IMR-90 (cell line): Measurements from ENCODE around the gene CHMP3. TPM values are rescaled to one million over a fixed set of nuclear protein-coding genes. Genes with fewer than 3 reads are reported as not detected.

Experiments
- ATAC-seq: fragments of 200-7000 bp; cut with Tn5 transposase; 2 replicates; pipeline ENCODE4 v1.9.1; 2020; ENCODE audit warnings: low read depth, mild to moderate bottlenecking, moderate library complexity
- BruUV-seq: library from RNA; stranded (reverse); fragments of 400-500 nt; replicated peaks from 2 replicates; lab custom pipeline; 2021; lab: Mats Ljungman, UMichigan
- CTCF ChIA-PET: fragments of 300-600 bp; formaldehyde crosslinking; extraction: SDS; loops from one replicate; lab custom pipeline; 2021; ENCODE audit warnings: antibody characterized with exemption; lab: Yijun Ruan, JAX
- POLR2A ChIA-PET: fragments of 300-600 bp; sonication (Branson Sonifier 250); formaldehyde crosslinking; loops from one replicate; lab custom pipeline; 2022; ENCODE audit warnings: antibody characterized with exemption; ENCODE audit not compliant: unreplicated experiment; lab: Charles Lee
- DNase-seq: peaks from one replicate; pipeline ENCODE4 v3.0.0; 2013
- H2AFZ ChIP-seq: replicated peaks from 2 replicates; pipeline ENCODE3; 2013; ENCODE audit warnings: low read length, mild to moderate bottlenecking; ENCODE audit not compliant: poor library complexity
- H2AK5ac ChIP-seq: 2 replicates; pipeline ENCODE4 v1.6.1; 2013; ENCODE audit warnings: low read depth, low read length, inconsistent platforms
- H2AK9ac ChIP-seq: replicated peaks from 2 replicates; pipeline ENCODE3; 2013; ENCODE audit warnings: mild to moderate bottlenecking, low read depth, low read length, moderate library complexity; ENCODE audit not compliant: poor library complexity
- H2BK120ac ChIP-seq: 2 replicates; pipeline ENCODE4 v1.6.1; 2013; ENCODE audit warnings: low read depth, low read length, inconsistent platforms
- H2BK15ac ChIP-seq: 3 replicates; pipeline ENCODE4 v1.6.1; 2013; ENCODE audit warnings: low read depth, low read length, inconsistent platforms
- H2BK20ac ChIP-seq: 2 replicates; pipeline ENCODE4 v1.6.1; 2013; ENCODE audit warnings: low read depth, mild to moderate bottlenecking, inconsistent platforms, low read length, moderate library complexity
- H2BK5ac ChIP-seq: 2 replicates; pipeline ENCODE4 v1.6.1; 2013; ENCODE audit warnings: mild to moderate bottlenecking, low read depth, low read length, inconsistent platforms; ENCODE audit not compliant: poor library complexity, severe bottlenecking
- H3K14ac ChIP-seq: replicated peaks from 2 replicates; pipeline ENCODE4 v1.6.1; 2013; ENCODE audit warnings: low read depth, low read length, inconsistent platforms
- H3K18ac ChIP-seq: 2 replicates; pipeline ENCODE4 v1.6.1; 2013; ENCODE audit warnings: low read depth, low read length, control low read depth
- H3K23ac ChIP-seq: 2 replicates; pipeline ENCODE4 v1.6.1; 2013; ENCODE audit warnings: low read depth, low read length, inconsistent platforms
- H3K27ac ChIP-seq: 2 replicates; pipeline ENCODE4 v1.5.1; 2013; ENCODE audit warnings: mild to moderate bottlenecking, control low read depth, low read length; ENCODE audit not compliant: insufficient read depth
- H3K27me3 ChIP-seq: 2 replicates; pipeline ENCODE4 v1.6.1; 2013; ENCODE audit warnings: low read length; ENCODE audit not compliant: control insufficient read depth, insufficient read depth
- H3K36me3 ChIP-seq: 2 replicates; pipeline ENCODE4 v1.6.1; 2013; ENCODE audit warnings: low read length, mixed read lengths; ENCODE audit not compliant: control insufficient read depth, insufficient read depth
- H3K4ac ChIP-seq: 2 replicates; pipeline ENCODE4 v1.6.1; 2013; ENCODE audit warnings: low read depth, low read length, inconsistent platforms
- H3K4me1 ChIP-seq: 2 replicates; pipeline ENCODE4 v1.6.1; 2013; ENCODE audit warnings: low read length, mixed read lengths; ENCODE audit not compliant: control insufficient read depth, insufficient read depth
- H3K4me2 ChIP-seq: 2 replicates; pipeline ENCODE4 v1.6.1; 2013; ENCODE audit warnings: low read depth, mild to moderate bottlenecking, control low read depth, low read length, moderate library complexity
- H3K4me3 ChIP-seq: 2 replicates; pipeline ENCODE4 v1.5.1; 2013; ENCODE audit warnings: low read depth, mild to moderate bottlenecking, control low read depth, low read length, moderate library complexity; ENCODE audit not compliant: insufficient read depth
- H3K56ac ChIP-seq: 2 replicates; pipeline ENCODE4 v1.6.1; 2013; ENCODE audit warnings: low read length, inconsistent platforms; ENCODE audit not compliant: insufficient read depth; ENCODE audit errors: extremely low read depth
- H3K79me1 ChIP-seq, 2 experiments: 2 replicates each; pipeline ENCODE4 v1.6.1; 2013; ENCODE audit warnings: low read length in 2 of 2, inconsistent platforms in 1 of 2, low read depth in 1 of 2
- H3K9ac ChIP-seq: 2 replicates; pipeline ENCODE4 v1.6.1; 2013; ENCODE audit warnings: low read depth, low read length, control low read depth
- H3K9me1 ChIP-seq: 2 replicates; pipeline ENCODE4 v1.6.1; 2013; ENCODE audit warnings: low read length, inconsistent platforms; ENCODE audit not compliant: insufficient read depth
- H3K9me3 ChIP-seq: 2 replicates; pipeline ENCODE4 v1.6.1; 2013; ENCODE audit warnings: low read length; ENCODE audit not compliant: control insufficient read depth, insufficient read depth
- H4K20me1 ChIP-seq: 2 replicates; pipeline ENCODE4 v1.6.1; 2013; ENCODE audit warnings: low read length, inconsistent platforms; ENCODE audit not compliant: insufficient read depth
- H4K5ac ChIP-seq: 2 replicates; pipeline ENCODE4 v1.6.1; 2013; ENCODE audit warnings: mild to moderate bottlenecking, low read depth, low read length, control low read depth
- H4K8ac ChIP-seq, 2 experiments: 2 replicates each; pipeline ENCODE4 v1.6.1; 2013; ENCODE audit warnings: low read depth in 2 of 2, low read length in 2 of 2, control low read depth in 1 of 2, inconsistent platforms in 1 of 2
- H4K91ac ChIP-seq: 2 replicates; pipeline ENCODE4 v1.6.1; 2013; ENCODE audit warnings: low read depth, low read length, inconsistent platforms; ENCODE audit not compliant: insufficient read depth
- BHLHE40 ChIP-seq: fragments of 150-350 bp; IDR thresholded peaks from 2 replicates; pipeline ENCODE4 v1.6.1; 2016; ENCODE audit warnings: mild to moderate bottlenecking, low read depth, low read length
- CEBPB ChIP-seq: IDR thresholded peaks from 2 replicates; pipeline ENCODE4 v1.6.1; 2012; ENCODE audit warnings: low read depth, low read length, improper control_type of control experiment
- CHD1 ChIP-seq: IDR thresholded peaks from 2 replicates; pipeline ENCODE4 v1.6.1; 2012; ENCODE audit warnings: low read depth, low read length, improper control_type of control experiment
- FOS ChIP-seq: fragments of 150-350 bp; IDR thresholded peaks from 2 replicates; pipeline ENCODE4 v1.6.1; 2016; ENCODE audit warnings: low read depth, low read length
- MAFK ChIP-seq: IDR thresholded peaks from 2 replicates; pipeline ENCODE4 v1.6.1; 2012; ENCODE audit warnings: low read depth, low read length, improper control_type of control experiment
- MXI1 ChIP-seq: IDR thresholded peaks from 2 replicates; pipeline ENCODE4 v1.6.1; 2012; ENCODE audit warnings: low read depth, mild to moderate bottlenecking, low read length, moderate library complexity, borderline replicate concordance
- NFE2L2 ChIP-seq: fragments of 150-350 bp; IDR thresholded peaks from 2 replicates; pipeline ENCODE4 v1.6.1; 2016; ENCODE audit warnings: low read depth, mild to moderate bottlenecking, low read length
- RCOR1 ChIP-seq: IDR thresholded peaks from 2 replicates; pipeline ENCODE4 v1.6.1; 2012; ENCODE audit warnings: mild to moderate bottlenecking, low read length, improper control_type of control experiment; ENCODE audit not compliant: insufficient replicate concordance
- SMC3 ChIP-seq: fragments of 150-350 bp; IDR thresholded peaks from 2 replicates; pipeline ENCODE4 v1.6.1; 2016; ENCODE audit warnings: low read depth, mild to moderate bottlenecking, antibody characterized with exemption, low read length, moderate library complexity
- dilution Hi-C: fragments of 300-500 bp; cut with HindIII; formaldehyde crosslinking; loops from one replicate; pipeline ENCODE4 v1.14.3; 2018; ENCODE audit warnings: low sequenced_read_pairs; ENCODE audit not compliant: unreplicated experiment
- in situ Hi-C: fragments of 300-500 bp; cut with MboI; formaldehyde crosslinking; loops from 3 replicates; pipeline ENCODE4 v1.14.3; 2019; ENCODE audit warnings: low sequenced_read_pairs, inconsistent platforms, mixed read lengths
- intact Hi-C: fragments of 100-400 bp; cut with micrococcal nuclease; formaldehyde crosslinking; loops from 2 replicates; pipeline ENCODE4 v1.10.0; 2022
- polyA plus RNA-seq, 3 experiments: library from polyadenylated mRNA; depleted of rRNA; stranded (reverse); fragments of >200 nt; gene quantifications; 2 replicates each; pipeline ENCODE4 v1.2.3, GENCODE V29; 2012; ENCODE audit warnings: low replicate concordance in 1 of 3
- total RNA-seq: library from RNA; depleted of rRNA; stranded (reverse); fragments of >200 nt; gene quantifications from 2 replicates; pipeline ENCODE4 v1.2.3, GENCODE V29; 2012
- TF ChIP-seq, protein P1 (sequence below): fragments of 150-350 bp; IDR thresholded peaks from 2 replicates; pipeline ENCODE4 v1.6.1; 2016; ENCODE audit warnings: low read depth, mild to moderate bottlenecking, low read length, moderate library complexity, borderline replicate concordance
- TF ChIP-seq, protein P2 (sequence below): conservative IDR thresholded peaks from 2 replicates; pipeline ENCODE4 v1.5.1; 2012; ENCODE audit warnings: mild to moderate bottlenecking, low read depth, low read length, improper control_type of control experiment

The CHMP3 gene
- total and polyA plus RNA-seq, 2 of the 4 experiments (the other 2 are of a cell fraction): 38.4 to 84.6 TPM

DNA sequence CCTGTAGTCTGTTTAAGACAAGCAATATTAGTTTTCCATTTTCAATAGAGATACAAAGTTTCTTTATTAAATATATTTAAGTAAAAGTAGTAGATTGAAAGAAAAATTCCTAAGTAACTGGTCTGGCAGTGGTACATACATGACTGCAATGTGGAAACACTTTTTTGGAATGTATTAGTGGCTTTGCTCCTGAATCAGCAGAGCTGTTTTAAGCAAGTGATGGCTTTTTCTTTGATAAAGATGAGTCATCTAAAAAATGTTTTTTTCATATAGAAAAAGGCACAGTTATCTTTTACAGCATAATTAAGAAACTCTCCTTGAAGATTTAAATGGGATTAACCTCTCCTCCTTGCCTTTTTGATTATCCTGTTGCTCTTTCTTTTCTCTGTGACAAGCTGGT, 87.2 kb downstream of the CHMP3 start:
- H3K36me3 ChIP-seq: peaks cover 52% of the 10 kb centered on the region

More for the DNA sequence above, 87.2 kb downstream of the CHMP3 start:
- Histone ChIP-seq H3K18ac (no peak overlapping the region), H4K5ac (no peak overlapping the region), H2BK15ac (no peak overlapping the region), H2AK5ac (no peak overlapping the region), H3K27me3 (no peaks in the 10 kb centered on the region), H3K9me1 (0 out of 2 replicates have a peak, but pooled peaks cover 4% of the 10 kb centered on the region), H3K4me1 (peaks cover 6% of the 10 kb centered on the region; the same call in 1 of the 2 replicates), H2BK20ac (no peak overlapping the region), H3K9ac (no peak overlapping the region), H3K56ac (no peak overlapping the region), H3K23ac (no peak overlapping the region), H3K4me3 (no peak overlapping the region), H3K4ac (no peak overlapping the region), H3K9me3 (no peaks in the 10 kb centered on the region), H2BK120ac (no peak overlapping the region), H2AK9ac (no peak overlapping the region), H3K79me1 (peaks cover 26 to 43% of the 10 kb centered on the region in 2 experiments), H4K20me1 (peaks cover 11% of the 10 kb centered on the region), H3K27ac (no peak overlapping the region), H2BK5ac (peak overlapping the region; percentile 33), H2AFZ (no peak overlapping the region), H3K4me2 (no peak overlapping the region), H4K8ac (no peak overlapping the region), H3K14ac (no peak overlapping the region), H4K91ac (no peak overlapping the region)
- in situ Hi-C loops (no loop called here), dilution Hi-C loops (no loop called here), intact Hi-C loops (loop anchor here (5.0 kb wide), 3 partner anchors 34 to 254 kb away; partner anchors contain the start of genes KDM3A and RNF103)
- CTCF ChIA-PET: no interaction called here
- BruUV-seq: no TSS peak
- POLR2A ChIA-PET: no interaction called here
- ATAC-seq (peak; percentile 67), DNase-seq (peak; percentile 83)
- no peak for TF ChIP-seq MXI1
- peak; percentile 20; the same call in 1 of the 2 replicates for TF ChIP-seq CEBPB
- TF ChIP-seq, protein P1, sequence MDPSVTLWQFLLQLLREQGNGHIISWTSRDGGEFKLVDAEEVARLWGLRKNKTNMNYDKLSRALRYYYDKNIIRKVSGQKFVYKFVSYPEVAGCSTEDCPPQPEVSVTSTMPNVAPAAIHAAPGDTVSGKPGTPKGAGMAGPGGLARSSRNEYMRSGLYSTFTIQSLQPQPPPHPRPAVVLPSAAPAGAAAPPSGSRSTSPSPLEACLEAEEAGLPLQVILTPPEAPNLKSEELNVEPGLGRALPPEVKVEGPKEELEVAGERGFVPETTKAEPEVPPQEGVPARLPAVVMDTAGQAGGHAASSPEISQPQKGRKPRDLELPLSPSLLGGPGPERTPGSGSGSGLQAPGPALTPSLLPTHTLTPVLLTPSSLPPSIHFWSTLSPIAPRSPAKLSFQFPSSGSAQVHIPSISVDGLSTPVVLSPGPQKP: no peak
- TF ChIP-seq FOS: peak; percentile 46; the same call in 1 of the 2 replicates
- peak; percentile 74 for TF ChIP-seq MAFK
- TF ChIP-seq NFE2L2: no peak
- TF ChIP-seq CHD1: no peak
- no peak for TF ChIP-seq BHLHE40
- TF ChIP-seq SMC3: no peak
- TF ChIP-seq, protein P2, sequence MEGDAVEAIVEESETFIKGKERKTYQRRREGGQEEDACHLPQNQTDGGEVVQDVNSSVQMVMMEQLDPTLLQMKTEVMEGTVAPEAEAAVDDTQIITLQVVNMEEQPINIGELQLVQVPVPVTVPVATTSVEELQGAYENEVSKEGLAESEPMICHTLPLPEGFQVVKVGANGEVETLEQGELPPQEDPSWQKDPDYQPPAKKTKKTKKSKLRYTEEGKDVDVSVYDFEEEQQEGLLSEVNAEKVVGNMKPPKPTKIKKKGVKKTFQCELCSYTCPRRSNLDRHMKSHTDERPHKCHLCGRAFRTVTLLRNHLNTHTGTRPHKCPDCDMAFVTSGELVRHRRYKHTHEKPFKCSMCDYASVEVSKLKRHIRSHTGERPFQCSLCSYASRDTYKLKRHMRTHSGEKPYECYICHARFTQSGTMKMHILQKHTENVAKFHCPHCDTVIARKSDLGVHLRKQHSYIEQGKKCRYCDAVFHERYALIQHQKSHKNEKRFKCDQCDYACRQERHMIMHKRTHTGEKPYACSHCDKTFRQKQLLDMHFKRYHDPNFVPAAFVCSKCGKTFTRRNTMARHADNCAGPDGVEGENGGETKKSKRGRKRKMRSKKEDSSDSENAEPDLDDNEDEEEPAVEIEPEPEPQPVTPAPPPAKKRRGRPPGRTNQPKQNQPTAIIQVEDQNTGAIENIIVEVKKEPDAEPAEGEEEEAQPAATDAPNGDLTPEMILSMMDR: no peak
- no peak for TF ChIP-seq RCOR1
